GM23338 (cell line): ENCODE measurements around the gene FHIT. TPM values are rescaled to one million over a fixed set of nuclear protein-coding genes. Genes with fewer than 3 reads are reported as not detected.

Experiments
- ATAC-seq: fragments of 200-7000 bp; cut with Tn5 transposase; 3 replicates; pipeline ENCODE4 v1.9.1; 2020
- DNase-seq: peaks from one replicate; pipeline ENCODE4 v3.0.0-alpha.2; 2015; ENCODE audit warnings: low spot score
- H2AFZ ChIP-seq: fragments of 200-600 bp; sonication (generic); 2 replicates; pipeline ENCODE4 v1.8.0; 2016; ENCODE audit warnings: antibody characterized with exemption, mild to moderate bottlenecking, moderate library complexity
- H3F3A ChIP-seq: fragments of 200-600 bp; sonication (generic); replicated peaks from 2 replicates; pipeline ENCODE4 v1.8.0; 2017; ENCODE audit warnings: antibody characterized with exemption, mixed run types, low read depth
- H3K27ac ChIP-seq: fragments of 200-600 bp; sonication (generic); 2 replicates; pipeline ENCODE4 v1.6.1; 2016; ENCODE audit warnings: low read depth
- H3K27me3 ChIP-seq: fragments of 200-600 bp; sonication (generic); 2 replicates; pipeline ENCODE4 v1.8.0; 2016; ENCODE audit warnings: mild to moderate bottlenecking, mixed run types, moderate library complexity; ENCODE audit not compliant: insufficient read depth
- H3K36me3 ChIP-seq: fragments of 200-600 bp; sonication (generic); 2 replicates; pipeline ENCODE4 v1.8.0; 2016; ENCODE audit warnings: mild to moderate bottlenecking; ENCODE audit not compliant: insufficient read depth
- H3K4me1 ChIP-seq: fragments of 200-600 bp; sonication (generic); 2 replicates; pipeline ENCODE4 v1.8.0; 2016; ENCODE audit warnings: mild to moderate bottlenecking, moderate library complexity; ENCODE audit not compliant: insufficient read depth
- H3K4me2 ChIP-seq: fragments of 200-600 bp; sonication (generic); 2 replicates; pipeline ENCODE4 v1.7.1; 2017; ENCODE audit warnings: mixed run types
- H3K4me3 ChIP-seq: fragments of 200-600 bp; sonication (generic); 2 replicates; pipeline ENCODE4 v1.6.1; 2016; ENCODE audit warnings: mixed run types
- H3K79me2 ChIP-seq: fragments of 200-600 bp; sonication (generic); replicated peaks from 2 replicates; pipeline ENCODE4 v1.8.0; 2017; ENCODE audit warnings: mild to moderate bottlenecking; ENCODE audit not compliant: insufficient read depth
- H3K9me2 ChIP-seq: fragments of 200-600 bp; sonication (generic); 2 replicates; pipeline ENCODE4 v1.8.0; 2017; ENCODE audit not compliant: insufficient read depth
- H4K20me1 ChIP-seq: fragments of 200-600 bp; sonication (generic); replicated peaks from 2 replicates; pipeline ENCODE4 v1.8.0; 2017; ENCODE audit warnings: mild to moderate bottlenecking; ENCODE audit not compliant: insufficient read depth
- H3K27ac Mint-ChIP-seq: 2 replicates; pipeline ENCODE4 v1.8.0; 2020; ENCODE audit warnings: inconsistent platforms, mild to moderate bottlenecking, moderate library complexity, mixed read lengths
- H3K27me3 Mint-ChIP-seq: 3 replicates; pipeline ENCODE4 v1.8.0; 2022; ENCODE audit warnings: low read depth, mild to moderate bottlenecking, moderate library complexity, mixed read lengths, inconsistent platforms; ENCODE audit not compliant: insufficient read depth, poor library complexity
- H3K36me3 Mint-ChIP-seq: 3 replicates; pipeline ENCODE4 v1.8.0; 2021; ENCODE audit warnings: low read depth, mild to moderate bottlenecking, inconsistent platforms, moderate library complexity, mixed read lengths
- H3K4me1 Mint-ChIP-seq: 3 replicates; pipeline ENCODE4 v1.8.0; 2020; ENCODE audit warnings: mild to moderate bottlenecking, inconsistent platforms, mixed read lengths
- H3K4me3 Mint-ChIP-seq: 3 replicates; pipeline ENCODE4 v1.8.0; 2021; ENCODE audit warnings: moderate library complexity, mild to moderate bottlenecking, inconsistent platforms, mixed read lengths
- H3K9me3 Mint-ChIP-seq: 3 replicates; pipeline ENCODE4 v1.8.0; 2020; ENCODE audit warnings: moderate library complexity, mild to moderate bottlenecking, inconsistent platforms, mixed read lengths
- CREB1 ChIP-seq: fragments of 250-450 bp; sonication (Bioruptor Pico); IDR thresholded peaks from 2 replicates; pipeline ENCODE4 v1.5.0; 2020; ENCODE audit warnings: low read depth, mild to moderate bottlenecking, moderate library complexity
- CTCF ChIP-seq, 2 experiments: fragments of 200-600 bp in 1 of 2; sonication (generic) in 1 of 2; conservative IDR thresholded peaks; 2 replicates each; pipeline versions ENCODE4 v1.5.1 to v1.6.1; 2016 to 2017; ENCODE audit warnings: antibody characterized with exemption in 2 of 2, low read depth in 2 of 2, mild to moderate bottlenecking in 2 of 2, moderate library complexity in 1 of 2
- EZH2 ChIP-seq: fragments of 200-600 bp; sonication (generic); IDR thresholded peaks from one replicate; pipeline ENCODE4 v1.8.0; 2017; ENCODE audit warnings: antibody characterized with exemption, mild to moderate bottlenecking, low read depth; ENCODE audit not compliant: unreplicated experiment
- EZH2phosphoT487 ChIP-seq: fragments of 200-600 bp; sonication (generic); IDR thresholded peaks from one replicate; pipeline ENCODE4 v1.8.1; 2018; ENCODE audit warnings: antibody characterized with exemption; ENCODE audit not compliant: unreplicated experiment
- JUNB ChIP-seq: IDR thresholded peaks from one replicate; pipeline ENCODE4 v1.6.1; 2016; ENCODE audit warnings: antibody characterized with exemption; ENCODE audit not compliant: unreplicated experiment
- NANOG ChIP-seq: IDR thresholded peaks from 2 replicates; pipeline ENCODE4 v1.6.1; 2016; ENCODE audit warnings: antibody characterized with exemption, borderline replicate concordance
- POLR2AphosphoS5 ChIP-seq: IDR thresholded peaks from 2 replicates; pipeline ENCODE4 v1.6.1; 2016; ENCODE audit warnings: antibody characterized with exemption, low read depth
- REST ChIP-seq: IDR thresholded peaks from one replicate; pipeline ENCODE4 v1.6.1; 2018; ENCODE audit warnings: antibody characterized with exemption; ENCODE audit not compliant: unreplicated experiment
- STAT1 ChIP-seq: IDR thresholded peaks from one replicate; pipeline ENCODE4 v1.6.1; 2016; ENCODE audit warnings: antibody characterized with exemption; ENCODE audit not compliant: unreplicated experiment
- ZNF114 ChIP-seq: fragments of 250-450 bp; sonication (Bioruptor Pico); IDR thresholded peaks from 2 replicates; pipeline ENCODE4 v1.5.0; 2020; ENCODE audit warnings: mild to moderate bottlenecking, moderate library complexity
- ZNF331 ChIP-seq: fragments of 250-450 bp; sonication (Bioruptor Pico); IDR thresholded peaks from 2 replicates; pipeline ENCODE4 v1.5.0; 2020; ENCODE audit warnings: low read depth, mild to moderate bottlenecking, moderate library complexity
- polyA plus RNA-seq: library from polyadenylated mRNA; unstranded; fragments of >200 nt; fragmentation: Nextera tagmentation; extraction: Ambion mirVana; gene quantifications from 2 replicates; pipeline ENCODE4 v1.2.1, GENCODE V29; 2016
- total RNA-seq: library from RNA; depleted of rRNA; stranded (reverse); fragments of >200 nt; shearing (Covaris generic); gene quantifications from 2 replicates; pipeline ENCODE4 v1.2.3, GENCODE V29; 2014
- TF ChIP-seq, protein P1 (sequence below): fragments of 250-450 bp; sonication (Bioruptor Pico); IDR thresholded peaks from 2 replicates; pipeline ENCODE4 v1.5.0; 2020; ENCODE audit warnings: mild to moderate bottlenecking, moderate library complexity
- TF ChIP-seq, protein P2 (sequence below): IDR thresholded peaks from 2 replicates; pipeline ENCODE4 v1.6.1; 2016; ENCODE audit warnings: antibody characterized with exemption

FHIT gene
- total and polyA plus RNA-seq, 2 experiments from 2014 or later, result 3.0 to 8.3 TPM

GRCh38 chr3:61224823-61225222 lies 26.4 kb downstream of the FHIT start:
- no peak for DNase-seq

More at GRCh38 chr3:61224823-61225222, 26.4 kb downstream of the FHIT start:
- Mint-ChIP-seq H3K9me3 (no peaks in the 10 kb centered on the region), H3K27me3 (no peaks in the 10 kb centered on the region), H3K36me3 (no peaks in the 10 kb centered on the region), H3K27ac (no peak overlapping the region), H3K4me3 (no peak overlapping the region), H3K4me1 (peaks cover 3% of the 10 kb centered on the region; the same call in 2 of the 3 replicates)
- Histone ChIP-seq H3K4me1 (peaks cover 8% of the 10 kb centered on the region; the same call in 1 of the 2 replicates), H3K79me2 (no peaks in the 10 kb centered on the region), H3K9me2 (no peaks in the 10 kb centered on the region), H3F3A (no peaks in the 10 kb centered on the region), H3K4me2 (no peak overlapping the region), H3K27ac (no peak overlapping the region), H4K20me1 (no peaks in the 10 kb centered on the region), H3K27me3 (no peaks in the 10 kb centered on the region), H3K36me3 (no peaks in the 10 kb centered on the region), H3K4me3 (no peak overlapping the region), H2AFZ (no peak overlapping the region)
- TF ChIP-seq, protein P1, sequence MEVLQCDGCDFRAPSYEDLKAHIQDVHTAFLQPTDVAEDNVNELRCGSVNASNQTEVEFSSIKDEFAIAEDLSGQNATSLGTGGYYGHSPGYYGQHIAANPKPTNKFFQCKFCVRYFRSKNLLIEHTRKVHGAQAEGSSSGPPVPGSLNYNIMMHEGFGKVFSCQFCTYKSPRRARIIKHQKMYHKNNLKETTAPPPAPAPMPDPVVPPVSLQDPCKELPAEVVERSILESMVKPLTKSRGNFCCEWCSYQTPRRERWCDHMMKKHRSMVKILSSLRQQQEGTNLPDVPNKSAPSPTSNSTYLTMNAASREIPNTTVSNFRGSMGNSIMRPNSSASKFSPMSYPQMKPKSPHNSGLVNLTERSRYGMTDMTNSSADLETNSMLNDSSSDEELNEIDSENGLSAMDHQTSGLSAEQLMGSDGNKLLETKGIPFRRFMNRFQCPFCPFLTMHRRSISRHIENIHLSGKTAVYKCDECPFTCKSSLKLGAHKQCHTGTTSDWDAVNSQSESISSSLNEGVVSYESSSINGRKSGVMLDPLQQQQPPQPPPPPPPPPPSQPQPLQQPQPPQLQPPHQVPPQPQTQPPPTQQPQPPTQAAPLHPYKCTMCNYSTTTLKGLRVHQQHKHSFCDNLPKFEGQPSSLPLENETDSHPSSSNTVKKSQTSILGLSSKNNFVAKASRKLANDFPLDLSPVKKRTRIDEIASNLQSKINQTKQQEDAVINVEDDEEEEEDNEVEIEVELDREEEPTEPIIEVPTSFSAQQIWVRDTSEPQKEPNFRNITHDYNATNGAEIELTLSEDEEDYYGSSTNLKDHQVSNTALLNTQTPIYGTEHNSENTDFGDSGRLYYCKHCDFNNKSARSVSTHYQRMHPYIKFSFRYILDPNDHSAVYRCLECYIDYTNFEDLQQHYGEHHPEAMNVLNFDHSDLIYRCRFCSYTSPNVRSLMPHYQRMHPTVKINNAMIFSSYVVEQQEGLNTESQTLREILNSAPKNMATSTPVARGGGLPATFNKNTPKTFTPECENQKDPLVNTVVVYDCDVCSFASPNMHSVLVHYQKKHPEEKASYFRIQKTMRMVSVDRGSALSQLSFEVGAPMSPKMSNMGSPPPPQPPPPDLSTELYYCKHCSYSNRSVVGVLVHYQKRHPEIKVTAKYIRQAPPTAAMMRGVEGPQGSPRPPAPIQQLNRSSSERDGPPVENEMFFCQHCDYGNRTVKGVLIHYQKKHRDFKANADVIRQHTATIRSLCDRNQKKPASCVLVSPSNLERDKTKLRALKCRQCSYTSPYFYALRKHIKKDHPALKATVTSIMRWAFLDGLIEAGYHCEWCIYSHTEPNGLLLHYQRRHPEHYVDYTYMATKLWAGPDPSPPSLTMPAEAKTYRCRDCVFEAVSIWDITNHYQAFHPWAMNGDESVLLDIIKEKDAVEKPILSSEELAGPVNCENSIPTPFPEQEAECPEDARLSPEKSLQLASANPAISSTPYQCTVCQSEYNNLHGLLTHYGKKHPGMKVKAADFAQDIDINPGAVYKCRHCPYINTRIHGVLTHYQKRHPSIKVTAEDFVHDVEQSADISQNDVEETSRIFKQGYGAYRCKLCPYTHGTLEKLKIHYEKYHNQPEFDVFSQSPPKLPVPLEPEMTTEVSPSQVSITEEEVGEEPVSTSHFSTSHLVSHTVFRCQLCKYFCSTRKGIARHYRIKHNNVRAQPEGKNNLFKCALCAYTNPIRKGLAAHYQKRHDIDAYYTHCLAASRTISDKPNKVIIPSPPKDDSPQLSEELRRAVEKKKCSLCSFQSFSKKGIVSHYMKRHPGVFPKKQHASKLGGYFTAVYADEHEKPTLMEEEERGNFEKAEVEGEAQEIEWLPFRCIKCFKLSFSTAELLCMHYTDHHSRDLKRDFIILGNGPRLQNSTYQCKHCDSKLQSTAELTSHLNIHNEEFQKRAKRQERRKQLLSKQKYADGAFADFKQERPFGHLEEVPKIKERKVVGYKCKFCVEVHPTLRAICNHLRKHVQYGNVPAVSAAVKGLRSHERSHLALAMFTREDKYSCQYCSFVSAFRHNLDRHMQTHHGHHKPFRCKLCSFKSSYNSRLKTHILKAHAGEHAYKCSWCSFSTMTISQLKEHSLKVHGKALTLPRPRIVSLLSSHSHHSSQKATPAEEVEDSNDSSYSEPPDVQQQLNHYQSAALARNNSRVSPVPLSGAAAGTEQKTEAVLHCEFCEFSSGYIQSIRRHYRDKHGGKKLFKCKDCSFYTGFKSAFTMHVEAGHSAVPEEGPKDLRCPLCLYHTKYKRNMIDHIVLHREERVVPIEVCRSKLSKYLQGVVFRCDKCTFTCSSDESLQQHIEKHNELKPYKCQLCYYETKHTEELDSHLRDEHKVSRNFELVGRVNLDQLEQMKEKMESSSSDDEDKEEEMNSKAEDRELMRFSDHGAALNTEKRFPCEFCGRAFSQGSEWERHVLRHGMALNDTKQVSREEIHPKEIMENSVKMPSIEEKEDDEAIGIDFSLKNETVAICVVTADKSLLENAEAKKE (CRISPR knock-in tag), result no peak
- TF ChIP-seq REST (no peak), CREB1 (CRISPR knock-in tag) (no peak), JUNB (no peak), EZH2phosphoT487 (no peak), CTCF (conservative IDR thresholded peaks at IDR 0.05; ENCODE audit: low read depth in 2 of 2) (no peak), POLR2AphosphoS5 (no peak), ZNF114 (CRISPR knock-in tag) (no peak), STAT1 (no peak), EZH2 (no peak), NANOG (no peak), ZNF331 (CRISPR knock-in tag) (no peak)
- TF ChIP-seq, protein P2, sequence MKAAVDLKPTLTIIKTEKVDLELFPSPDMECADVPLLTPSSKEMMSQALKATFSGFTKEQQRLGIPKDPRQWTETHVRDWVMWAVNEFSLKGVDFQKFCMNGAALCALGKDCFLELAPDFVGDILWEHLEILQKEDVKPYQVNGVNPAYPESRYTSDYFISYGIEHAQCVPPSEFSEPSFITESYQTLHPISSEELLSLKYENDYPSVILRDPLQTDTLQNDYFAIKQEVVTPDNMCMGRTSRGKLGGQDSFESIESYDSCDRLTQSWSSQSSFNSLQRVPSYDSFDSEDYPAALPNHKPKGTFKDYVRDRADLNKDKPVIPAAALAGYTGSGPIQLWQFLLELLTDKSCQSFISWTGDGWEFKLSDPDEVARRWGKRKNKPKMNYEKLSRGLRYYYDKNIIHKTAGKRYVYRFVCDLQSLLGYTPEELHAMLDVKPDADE, result no peak
- no peak for ATAC-seq
